Trophoblast cell (in vitro differentiated cells and primary cell): ENCODE data around the gene NAB2.
A peak's percentile ranks its signal among the peaks of the same experiment; 100 is the strongest.
"Not testable (repeated sequence)": the region's sequence is repeated elsewhere in the genome, so short reads cannot be mapped to it uniquely, and the experiment has no call there.

Experiments used
- DNase-seq, 2 donors: peaks; one replicate each; pipeline ENCODE4 v3.0.0-alpha.2; 2016
- H2AFZ ChIP-seq: 2 replicates; pipeline ENCODE4 v1.6.1; 2013; ENCODE audit warnings: low read length, moderate library complexity, mild to moderate bottlenecking; ENCODE audit not compliant: insufficient read depth, poor library complexity
- H2AK5ac ChIP-seq: 2 replicates; pipeline ENCODE4 v1.6.1; 2013; ENCODE audit warnings: mild to moderate bottlenecking, low read length
- H2BK120ac ChIP-seq: 2 replicates; pipeline ENCODE4 v1.6.1; 2013; ENCODE audit warnings: low read length, mild to moderate bottlenecking, moderate library complexity; ENCODE audit not compliant: insufficient read depth, poor library complexity
- H2BK12ac ChIP-seq: 2 replicates; pipeline ENCODE4 v1.6.1; 2013; ENCODE audit warnings: mild to moderate bottlenecking, low read length, moderate library complexity
- H2BK5ac ChIP-seq: 2 replicates; pipeline ENCODE4 v1.6.1; 2013; ENCODE audit warnings: low read length, low read depth, moderate library complexity, mild to moderate bottlenecking; ENCODE audit not compliant: poor library complexity
- H3K14ac ChIP-seq: 2 replicates; pipeline ENCODE4 v1.6.1; 2013; ENCODE audit warnings: mild to moderate bottlenecking, low read length
- H3K18ac ChIP-seq: 2 replicates; pipeline ENCODE4 v1.6.1; 2013; ENCODE audit warnings: mild to moderate bottlenecking, low read length
- H3K23ac ChIP-seq: 2 replicates; pipeline ENCODE4 v1.6.1; 2013; ENCODE audit warnings: low read length
- H3K27ac ChIP-seq: 2 replicates; pipeline ENCODE4 v1.5.1; 2013; ENCODE audit warnings: low read depth, mild to moderate bottlenecking, inconsistent platforms, low read length, moderate library complexity
- H3K27me3 ChIP-seq: 2 replicates; pipeline ENCODE4 v1.6.1; 2013; ENCODE audit warnings: inconsistent platforms, mild to moderate bottlenecking, low read length, moderate library complexity; ENCODE audit not compliant: insufficient read depth
- H3K36me3 ChIP-seq, 2 experiments: 1 replicate in 1 of 2; 2 replicates in 1 of 2; pipeline ENCODE4 v1.6.1; 2013; ENCODE audit warnings: low read length in 2 of 2, mild to moderate bottlenecking in 2 of 2, moderate library complexity in 1 of 2; ENCODE audit not compliant: insufficient read depth in 2 of 2, control insufficient read depth in 1 of 2
- H3K4ac ChIP-seq: 2 replicates; pipeline ENCODE4 v1.6.1; 2013; ENCODE audit warnings: low read depth, mild to moderate bottlenecking, low read length, moderate library complexity
- H3K4me1 ChIP-seq, 2 experiments: 1 replicate in 1 of 2; 2 replicates in 1 of 2; pipeline ENCODE4 v1.6.1; 2013; ENCODE audit warnings: low read length in 2 of 2, mild to moderate bottlenecking in 2 of 2, moderate library complexity in 1 of 2; ENCODE audit not compliant: insufficient read depth in 2 of 2, control insufficient read depth in 1 of 2
- H3K4me2 ChIP-seq: 2 replicates; pipeline ENCODE4 v1.6.1; 2013; ENCODE audit warnings: inconsistent platforms, mild to moderate bottlenecking, low read length, moderate library complexity
- H3K4me3 ChIP-seq: 2 replicates; pipeline ENCODE4 v1.5.1; 2013; ENCODE audit warnings: mild to moderate bottlenecking, low read depth, low read length, inconsistent platforms
- H3K79me1 ChIP-seq: one replicate; pipeline ENCODE4 v1.6.1; 2013; ENCODE audit warnings: low read length
- H3K79me2 ChIP-seq: 2 replicates; pipeline ENCODE4 v1.6.1; 2013; ENCODE audit warnings: low read length, mild to moderate bottlenecking; ENCODE audit not compliant: control insufficient read depth, insufficient read depth, poor library complexity
- H3K9ac ChIP-seq: 2 replicates; pipeline ENCODE4 v1.6.1; 2013; ENCODE audit warnings: mild to moderate bottlenecking, low read length
- H3K9me3 ChIP-seq: 2 replicates; pipeline ENCODE4 v1.6.1; 2013; ENCODE audit warnings: low read depth, mild to moderate bottlenecking, control low read depth, inconsistent platforms, low read length; ENCODE audit not compliant: insufficient read depth
- H4K12ac ChIP-seq: 2 replicates; pipeline ENCODE4 v1.6.1; 2013; ENCODE audit warnings: low read depth, mild to moderate bottlenecking, low read length, moderate library complexity
- H4K8ac ChIP-seq: 2 replicates; pipeline ENCODE4 v1.6.1; 2013; ENCODE audit warnings: low read depth, mild to moderate bottlenecking, low read length, moderate library complexity
- H4K91ac ChIP-seq: one replicate; pipeline ENCODE4 v1.6.1; 2013; ENCODE audit warnings: low read depth, mild to moderate bottlenecking, low read length, moderate library complexity
- WGBS: extraction: QIAGEN DNeasy Blood & Tissue Kit; methylation state at CpG from one replicate; pipeline ENCODE4 v1.1.7; 2013; ENCODE audit warnings: missing lambda C conversion rate; ENCODE audit not compliant: insufficient read length, insufficient coverage; ENCODE audit errors: extremely low coverage; 5-methylcytosine and 5-hydroxymethylcytosine counted together

Gene NAB2

DNA sequence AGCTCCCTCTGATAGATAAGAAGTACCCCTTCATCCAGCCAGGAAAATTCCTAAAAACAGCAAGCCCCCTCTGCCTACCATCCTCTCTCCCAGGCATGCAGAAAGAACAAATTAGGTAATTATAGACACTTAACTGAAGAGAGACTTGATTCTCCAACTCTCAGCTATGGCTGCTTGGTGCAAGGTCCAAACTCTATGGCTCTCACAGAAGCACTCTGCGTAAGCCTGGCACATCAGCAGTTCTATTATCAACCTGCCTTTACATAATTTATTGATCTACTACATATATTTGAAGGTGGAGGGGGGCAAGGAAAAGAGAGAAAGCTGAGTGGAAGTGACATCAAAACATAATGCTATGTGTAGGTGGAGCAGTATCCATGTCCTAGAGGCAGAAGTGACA is 37.9 kb upstream of the NAB2 start:
- peaks cover 1% of the 10 kb centered on the region for H3K9me3 ChIP-seq
- H3K18ac ChIP-seq, result no peak overlapping the region
- H4K12ac ChIP-seq, result no peak overlapping the region
- no peak overlapping the region for H3K4me3 ChIP-seq
- no peak overlapping the region for H2BK120ac ChIP-seq
- H3K23ac ChIP-seq, result no peak overlapping the region
- H3K79me2 ChIP-seq, result no peaks in the 10 kb centered on the region
- H3K9ac ChIP-seq, result no peak overlapping the region
- H2AFZ ChIP-seq, result no peak overlapping the region
- no peaks in the 10 kb centered on the region for H3K4me1 ChIP-seq
- no peaks in the 10 kb centered on the region for H3K27me3 ChIP-seq
- no peak for DNase-seq
- no peak overlapping the region for H3K27ac ChIP-seq
- H2BK12ac ChIP-seq, result no peak overlapping the region
- H4K91ac ChIP-seq, result no peak overlapping the region
- no peak overlapping the region for H2AK5ac ChIP-seq
- H3K14ac ChIP-seq, result no peak overlapping the region
- H3K4ac ChIP-seq, result no peak overlapping the region
- H3K79me1 ChIP-seq, result no peaks in the 10 kb centered on the region
- peaks cover 2 to 7% of the 10 kb centered on the region in 2 experiments for H3K36me3 ChIP-seq
- H2BK5ac ChIP-seq, result no peak overlapping the region
- H4K8ac ChIP-seq, result no peak overlapping the region
- WGBS, result no CpG with 5 or more reads among the region's 1 CpG
- H3K4me2 ChIP-seq, result no peak overlapping the region

DNA sequence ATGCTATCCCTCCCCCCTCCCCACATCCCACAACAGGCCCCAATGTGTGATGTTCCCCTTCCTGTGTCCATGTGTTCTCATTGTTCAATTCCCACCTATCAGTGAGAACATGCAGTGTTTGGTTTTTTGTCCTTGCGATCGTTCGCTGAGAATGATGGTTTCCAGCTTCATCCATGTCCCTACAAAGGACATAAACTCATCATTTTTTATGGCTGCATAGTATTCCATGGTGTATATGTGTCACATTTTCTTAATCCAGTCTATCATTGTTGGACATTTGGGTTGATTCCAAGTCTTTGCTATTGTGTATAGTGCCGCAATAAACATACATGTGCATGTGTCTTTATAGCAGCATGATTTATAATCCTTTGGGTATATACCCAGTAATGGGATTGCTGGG is 35.8 kb upstream of the NAB2 start:
- not testable (repeated sequence) for H3K79me2 ChIP-seq, H3K18ac ChIP-seq
- WGBS, result no CpG with 5 or more reads among the region's 4 CpGs

DNA sequence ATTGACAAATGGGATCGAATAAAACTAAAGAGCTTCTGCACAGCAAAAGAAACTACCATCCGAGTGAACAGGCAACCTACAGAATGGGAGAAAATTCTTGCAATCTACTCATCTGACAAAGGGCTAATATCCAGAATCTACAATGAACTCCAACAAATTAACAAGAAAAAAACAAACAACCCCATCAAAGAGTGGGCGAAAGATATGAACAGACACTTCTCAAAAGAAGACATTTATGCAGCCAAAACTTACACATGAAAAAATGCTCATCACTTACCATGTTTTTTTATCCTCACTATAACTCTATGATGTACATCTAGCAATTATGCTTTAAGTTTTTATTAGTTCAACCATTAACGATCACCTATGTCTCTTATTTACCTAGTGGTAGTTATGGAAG is 35.0 kb upstream of the NAB2 start:
- H3K9ac ChIP-seq, H4K91ac ChIP-seq: not testable (repeated sequence)
- WGBS, result no CpG with 5 or more reads among the region's 4 CpGs

More for the DNA sequence above, 35.8 kb upstream of the NAB2 start:
- not testable (repeated sequence) for H3K23ac ChIP-seq, H2BK12ac ChIP-seq, H3K79me1 ChIP-seq, H3K14ac ChIP-seq, H3K4ac ChIP-seq, H4K8ac ChIP-seq, H3K9ac ChIP-seq, H3K4me2 ChIP-seq, H4K12ac ChIP-seq, H2BK5ac ChIP-seq, H3K4me1 ChIP-seq, H4K91ac ChIP-seq, H2AFZ ChIP-seq, H3K4me3 ChIP-seq, H3K9me3 ChIP-seq, H2BK120ac ChIP-seq, H3K36me3 ChIP-seq, H3K27me3 ChIP-seq, H3K27ac ChIP-seq, DNase-seq, H2AK5ac ChIP-seq

DNA sequence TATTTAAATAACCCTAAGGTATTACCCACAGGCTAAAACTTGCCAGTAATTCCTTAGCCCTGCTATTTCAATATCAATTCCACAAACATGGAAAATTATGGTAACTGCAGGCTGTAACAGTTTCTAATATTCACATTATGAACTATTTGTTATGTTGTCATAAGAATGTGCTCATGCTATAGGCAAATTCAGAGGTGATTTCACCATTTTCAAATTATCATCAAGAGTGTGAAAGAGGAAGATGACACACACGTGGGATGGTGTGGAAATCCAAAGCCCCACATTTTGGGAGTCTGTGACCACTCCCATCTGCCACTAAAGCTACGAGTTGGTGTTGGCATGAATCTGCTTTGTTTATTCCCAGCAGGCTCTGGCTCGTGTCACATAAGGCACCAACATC is 33.1 kb upstream of the NAB2 start:
- Histone ChIP-seq H2BK12ac (no peak overlapping the region), H3K4me3 (no peak overlapping the region)

More for the DNA sequence above, 35.0 kb upstream of the NAB2 start:
- peaks cover 10 to 11% of the 10 kb centered on the region in 2 experiments for H3K36me3 ChIP-seq
- H2AFZ ChIP-seq, H3K27me3 ChIP-seq, H4K12ac ChIP-seq, H2AK5ac ChIP-seq, H2BK12ac ChIP-seq, H3K4ac ChIP-seq, H3K9me3 ChIP-seq, H4K8ac ChIP-seq, DNase-seq, H2BK5ac ChIP-seq, H3K4me3 ChIP-seq, H3K27ac ChIP-seq, H3K79me2 ChIP-seq, H3K14ac ChIP-seq, H3K4me2 ChIP-seq, H3K79me1 ChIP-seq, H3K4me1 ChIP-seq, H3K23ac ChIP-seq, H3K18ac ChIP-seq, H2BK120ac ChIP-seq: not testable (repeated sequence)

More for the DNA sequence above, 33.1 kb upstream of the NAB2 start:
- H2AK5ac ChIP-seq, result no peak overlapping the region
- no peak overlapping the region for H2BK5ac ChIP-seq
- H3K27me3 ChIP-seq, result no peaks in the 10 kb centered on the region
- H3K4ac ChIP-seq, result no peak overlapping the region
- no peak overlapping the region for H3K9ac ChIP-seq
- H4K12ac ChIP-seq, result no peak overlapping the region
- no peak overlapping the region for H3K14ac ChIP-seq
- H2AFZ ChIP-seq, result no peak overlapping the region
- peak in 1 of 2 donors; percentile 52 for DNase-seq
- H3K36me3 ChIP-seq, result peaks cover 10 to 19% of the 10 kb centered on the region in 2 experiments
- no peak overlapping the region for H3K23ac ChIP-seq
- no peak overlapping the region for H3K4me2 ChIP-seq
- WGBS, result no CpG with 5 or more reads among the region's 3 CpGs
- no peaks in the 10 kb centered on the region for H3K9me3 ChIP-seq
- no peak overlapping the region for H4K8ac ChIP-seq
- no peaks in the 10 kb centered on the region for H3K79me2 ChIP-seq
- H4K91ac ChIP-seq, result no peak overlapping the region
- H3K4me1 ChIP-seq, result no peaks in the 10 kb centered on the region
- no peak overlapping the region for H3K27ac ChIP-seq
- H3K18ac ChIP-seq, result no peak overlapping the region
- H3K79me1 ChIP-seq, result no peaks in the 10 kb centered on the region
- no peak overlapping the region for H2BK120ac ChIP-seq
